GM18858 (cell line): ENCODE results near the gene TMEM106C.

Experiments used
- ATAC-seq: cut with Tn5 transposase; IDR thresholded peaks from one replicate; pipeline ENCODE4 v1.9.1; 2021; ENCODE audit not compliant: unreplicated experiment

The TMEM106C gene, protein sequence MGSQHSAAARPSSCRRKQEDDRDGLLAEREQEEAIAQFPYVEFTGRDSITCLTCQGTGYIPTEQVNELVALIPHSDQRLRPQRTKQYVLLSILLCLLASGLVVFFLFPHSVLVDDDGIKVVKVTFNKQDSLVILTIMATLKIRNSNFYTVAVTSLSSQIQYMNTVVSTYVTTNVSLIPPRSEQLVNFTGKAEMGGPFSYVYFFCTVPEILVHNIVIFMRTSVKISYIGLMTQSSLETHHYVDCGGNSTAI

DNA sequence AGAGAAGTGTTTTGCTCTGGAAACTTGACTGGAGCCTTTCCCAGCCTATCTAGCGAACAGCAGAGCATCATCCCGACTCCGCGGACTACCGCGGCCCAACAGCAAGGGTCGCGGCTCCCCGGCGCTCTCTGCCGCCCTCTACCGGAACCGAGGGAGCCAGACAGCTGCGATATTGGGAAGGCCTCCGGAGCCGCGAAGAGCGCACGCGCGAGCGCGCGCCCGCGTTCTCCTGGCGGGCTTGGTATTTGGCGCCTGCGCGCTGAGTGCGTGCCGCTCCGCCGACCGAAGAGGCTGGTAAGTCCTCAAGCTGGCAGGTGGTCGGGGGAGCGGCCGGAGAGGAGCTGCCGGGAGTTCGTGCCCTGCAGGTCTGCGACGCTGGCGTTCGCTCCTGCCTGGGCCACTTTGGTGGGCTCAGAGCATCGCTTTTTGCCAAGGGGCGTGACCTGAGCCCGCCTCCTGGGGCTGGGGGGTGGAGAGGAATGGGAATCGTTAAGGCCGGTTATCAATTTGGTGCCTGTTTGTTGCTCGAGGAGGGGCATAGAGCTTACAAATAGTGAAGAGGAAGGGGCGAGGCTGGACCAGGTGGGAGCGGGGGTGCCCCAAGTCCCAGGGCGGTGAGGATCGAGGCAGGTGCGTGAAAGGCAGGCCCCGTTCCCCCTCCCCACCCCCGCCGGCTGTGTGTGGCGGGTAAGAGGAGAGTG is at the start of gene TMEM106C:
TSS of gene TMEM106C (plus strand) at position 257 of the 701 bp plus-strand sequence. CDS start 641 bp downstream, outside the sequence.
- peak; percentile 86 for ATAC-seq

DNA sequence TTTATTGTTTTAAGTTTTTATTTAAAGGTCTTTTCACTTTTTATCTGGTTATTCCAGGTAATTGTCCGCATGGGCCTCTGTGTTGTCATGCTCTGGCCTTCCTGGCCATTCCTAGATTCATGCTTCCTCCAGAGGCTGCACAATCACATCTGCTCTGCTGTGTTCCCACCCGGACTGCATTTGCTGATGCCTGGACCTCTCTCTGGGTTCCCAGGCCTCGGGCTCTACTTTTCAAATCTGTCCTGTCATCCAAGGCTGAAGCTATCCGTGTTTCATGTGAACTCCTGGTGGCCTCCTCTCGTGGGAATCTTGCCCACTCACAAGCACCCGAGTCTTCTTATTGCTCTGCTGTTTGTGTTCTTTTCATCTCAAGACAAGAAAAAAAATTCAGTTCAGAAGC is 42.5 kb upstream of the TMEM106C start:
- no peak for ATAC-seq

DNA sequence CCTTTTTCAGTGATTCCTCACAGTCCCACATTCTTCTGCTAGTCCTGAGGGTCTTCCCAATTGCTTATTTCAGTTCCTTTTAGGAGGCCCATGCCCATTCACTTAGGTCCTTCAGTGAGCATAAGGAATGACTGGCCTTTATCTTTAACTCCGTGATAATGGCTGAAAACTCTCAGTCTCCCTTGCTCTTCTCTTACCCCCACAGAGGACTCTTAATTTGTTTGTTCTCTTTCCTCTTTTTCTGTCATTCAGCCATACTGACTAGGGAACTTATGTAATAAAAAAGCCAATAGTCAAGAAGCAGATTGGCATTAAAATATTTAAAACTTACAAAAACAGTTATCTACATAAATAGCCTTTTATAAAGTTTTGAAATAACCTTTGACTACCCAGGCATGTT is 41.5 kb upstream of the TMEM106C start:
- no peak for ATAC-seq

DNA sequence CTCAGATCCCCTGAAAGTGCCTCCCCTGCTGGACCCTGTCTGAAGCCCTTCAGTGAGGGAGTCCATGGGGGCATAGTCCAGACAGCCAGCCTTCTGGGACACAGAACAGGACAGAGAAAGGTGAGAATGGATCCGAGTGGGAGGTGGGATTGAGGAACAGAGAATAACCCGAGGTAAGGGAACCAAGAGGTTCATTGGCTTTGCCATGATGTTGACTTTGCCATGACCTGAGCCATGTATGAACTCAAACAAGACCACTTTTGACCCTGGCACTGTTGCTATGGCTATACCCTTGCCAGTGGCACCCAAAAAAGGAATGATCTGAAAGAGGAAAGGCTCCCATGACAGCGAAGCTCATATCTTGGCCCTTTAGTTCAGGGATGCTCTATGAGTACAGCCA is 36.0 kb upstream of the TMEM106C start:
- ATAC-seq = no peak

DNA sequence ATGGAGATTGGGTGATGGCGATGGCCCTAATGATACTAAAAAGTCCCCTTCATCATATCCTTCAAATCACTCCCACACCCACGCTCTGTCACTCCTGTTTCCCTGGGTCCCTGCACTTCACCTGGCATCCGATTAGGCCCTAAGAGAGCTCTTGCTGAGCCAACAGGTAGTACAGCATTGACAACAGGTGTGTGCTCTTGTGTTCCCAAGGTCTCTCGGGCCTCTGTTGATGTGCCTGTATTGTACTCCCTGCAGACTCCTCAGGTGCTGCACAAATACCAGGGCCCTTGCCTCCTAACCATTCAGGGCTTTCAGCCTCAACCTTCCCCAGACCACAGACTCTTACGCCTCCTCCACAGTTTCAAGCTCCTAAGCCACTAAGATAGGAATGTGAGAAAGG is 32.8 kb upstream of the TMEM106C start:
- no peak for ATAC-seq

DNA sequence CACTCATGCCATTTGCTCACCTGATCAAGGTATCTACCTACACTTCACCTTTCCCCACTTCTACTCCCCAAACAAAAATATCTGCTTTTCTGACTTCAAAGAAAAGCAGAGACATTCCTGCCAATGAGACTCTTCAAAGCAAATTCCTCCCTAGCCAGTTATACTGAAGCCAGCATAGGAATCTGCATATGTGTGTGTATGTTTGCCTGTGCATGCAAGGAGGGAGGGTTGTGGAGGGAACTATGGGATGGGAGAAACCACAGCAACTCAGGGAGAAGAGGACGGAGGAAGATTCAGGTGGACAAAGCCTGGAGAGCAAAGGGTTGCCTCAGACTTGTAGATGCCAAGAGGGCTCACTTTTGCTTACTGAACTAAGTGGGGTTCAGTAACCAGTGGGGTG is 32.2 kb upstream of the TMEM106C start:
- ATAC-seq = no peak

DNA sequence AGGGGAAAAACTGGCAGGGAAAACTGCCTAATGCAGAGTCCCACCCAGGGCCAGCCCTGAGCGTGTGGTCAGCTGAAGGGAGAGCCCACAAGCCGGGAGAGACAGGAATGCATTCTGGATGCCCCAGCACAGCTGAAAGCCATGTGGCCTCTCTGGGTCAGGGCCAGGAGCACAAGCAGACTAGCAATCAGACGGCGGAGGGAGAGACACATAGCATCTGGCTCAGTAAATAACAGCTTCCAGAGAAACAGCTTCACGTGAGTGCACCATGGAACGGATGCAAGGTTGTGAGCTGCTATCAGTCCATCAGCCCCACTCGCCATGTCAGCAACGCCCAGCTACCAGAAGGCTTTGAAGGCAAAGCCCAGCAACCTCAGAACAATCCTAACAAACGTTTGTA is 28.2 kb upstream of the TMEM106C start:
- no peak for ATAC-seq

DNA sequence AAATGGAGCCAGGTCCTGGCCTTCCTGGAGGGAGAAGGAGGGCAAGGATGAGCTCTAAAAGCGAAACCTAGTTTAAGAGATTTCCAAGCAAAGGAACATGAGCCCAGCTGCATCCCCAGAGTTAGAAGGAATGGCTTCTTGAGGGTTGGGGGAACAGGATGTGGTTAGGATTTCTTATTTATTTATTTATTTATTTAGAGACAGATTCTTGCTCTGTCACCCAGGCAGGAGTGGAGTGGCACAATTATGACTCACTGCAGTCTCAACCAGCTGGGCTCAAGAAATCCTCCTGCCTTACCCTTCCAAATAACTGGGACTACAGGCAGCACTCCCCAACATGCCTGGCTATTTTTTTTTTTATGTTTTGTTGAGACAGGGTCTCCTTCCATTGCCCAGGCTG is 25.3 kb upstream of the TMEM106C start:
- no peak for ATAC-seq

DNA sequence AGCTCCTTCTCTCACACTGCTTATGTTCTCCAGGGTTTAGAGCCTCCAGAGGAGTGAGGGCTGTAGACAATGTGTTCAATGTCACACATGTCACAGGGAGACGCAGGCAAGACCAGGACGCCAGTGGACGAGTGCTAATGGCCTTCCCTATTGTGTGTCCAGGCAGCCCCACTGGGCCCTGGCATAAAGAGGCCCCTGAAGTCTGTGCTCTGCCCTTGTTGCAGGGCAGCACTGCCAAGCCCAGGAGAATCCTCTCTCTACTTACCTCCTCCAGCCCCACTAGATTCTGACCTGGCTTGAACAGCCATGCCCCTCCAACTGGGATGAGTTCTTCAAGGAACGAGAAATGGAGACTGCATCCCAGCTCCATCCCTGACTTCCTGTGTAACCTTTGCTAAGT is 24.8 kb upstream of the TMEM106C start:
- ATAC-seq = no peak

DNA sequence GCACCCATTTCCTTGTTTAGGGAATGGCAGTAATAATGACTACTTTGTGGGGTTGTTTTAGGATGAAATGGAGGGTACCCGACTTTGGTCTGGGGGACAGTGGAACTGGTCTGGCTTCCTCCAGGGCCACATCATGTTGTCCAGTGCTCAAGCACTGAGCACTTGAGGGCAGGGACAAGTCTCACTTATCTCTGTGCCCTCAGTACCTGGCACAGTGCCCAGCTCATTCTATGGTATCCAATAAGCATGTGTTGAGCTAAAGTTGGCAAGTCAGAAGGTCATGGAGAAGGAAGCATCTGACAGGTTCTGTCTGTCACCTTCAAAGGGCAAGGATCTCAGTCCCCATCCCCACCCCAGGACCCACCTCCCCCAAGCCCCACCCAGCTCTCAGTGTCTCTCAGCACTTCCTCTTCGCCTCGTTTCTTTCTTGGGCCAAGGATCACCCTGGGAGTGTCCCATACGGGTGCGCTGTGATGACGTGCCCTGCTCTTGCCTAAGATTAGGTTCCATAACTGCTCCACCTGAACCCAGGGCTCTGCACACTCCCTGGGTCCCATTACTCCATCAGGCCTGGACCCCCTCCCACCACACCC is 24.3 kb upstream of the TMEM106C start:
- ATAC-seq = no peak

DNA sequence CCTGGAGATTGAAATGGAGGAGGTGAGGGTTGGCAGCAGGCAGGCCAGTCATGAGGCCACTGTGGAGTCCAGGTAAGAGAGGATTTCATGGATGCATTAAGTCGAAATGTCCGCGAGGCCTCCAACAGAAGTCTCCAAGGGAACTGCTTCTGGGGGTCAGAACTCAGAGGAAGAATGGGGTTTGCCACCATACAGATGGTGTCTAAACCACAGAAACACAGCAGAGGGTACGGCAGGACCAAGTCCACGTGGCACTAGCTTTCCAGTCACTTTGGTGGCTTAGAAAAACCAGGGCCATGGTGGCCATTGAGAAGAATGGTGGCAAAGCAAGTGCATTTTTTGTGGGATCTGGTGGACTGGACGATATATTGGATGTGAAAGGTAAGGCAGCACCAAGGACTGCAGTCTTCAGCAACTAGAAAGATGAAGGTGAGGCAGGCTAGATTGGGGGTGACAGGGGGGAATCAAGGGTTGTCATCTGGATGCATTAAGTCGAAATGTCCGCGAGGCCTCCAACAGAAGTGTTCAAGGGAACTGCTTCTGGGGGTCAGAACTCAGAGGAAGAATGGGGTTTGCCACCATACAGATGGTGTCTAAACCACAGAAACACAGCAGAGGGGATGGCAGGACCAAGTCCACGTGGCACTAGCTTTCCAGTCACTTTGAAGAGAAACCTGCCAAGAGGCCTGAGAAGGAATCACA is 22.5 kb upstream of the TMEM106C start:
- ATAC-seq = no peak

DNA sequence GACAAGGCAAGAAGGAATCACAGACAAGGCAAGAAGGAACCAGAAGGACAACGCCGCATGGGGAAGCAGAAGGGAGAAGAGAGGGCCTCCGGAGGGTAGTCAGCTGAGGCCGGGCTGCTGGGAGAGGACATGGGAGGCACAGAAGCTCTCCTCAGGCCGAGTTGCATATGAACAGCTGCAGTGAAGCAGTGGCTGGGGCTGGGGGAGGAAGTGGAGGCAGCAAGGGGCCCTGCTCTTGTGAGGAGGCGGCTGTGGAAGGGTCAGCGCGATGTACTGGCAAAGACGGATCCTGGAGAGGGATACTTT is 22.0 kb upstream of the TMEM106C start:
- no peak for ATAC-seq

DNA sequence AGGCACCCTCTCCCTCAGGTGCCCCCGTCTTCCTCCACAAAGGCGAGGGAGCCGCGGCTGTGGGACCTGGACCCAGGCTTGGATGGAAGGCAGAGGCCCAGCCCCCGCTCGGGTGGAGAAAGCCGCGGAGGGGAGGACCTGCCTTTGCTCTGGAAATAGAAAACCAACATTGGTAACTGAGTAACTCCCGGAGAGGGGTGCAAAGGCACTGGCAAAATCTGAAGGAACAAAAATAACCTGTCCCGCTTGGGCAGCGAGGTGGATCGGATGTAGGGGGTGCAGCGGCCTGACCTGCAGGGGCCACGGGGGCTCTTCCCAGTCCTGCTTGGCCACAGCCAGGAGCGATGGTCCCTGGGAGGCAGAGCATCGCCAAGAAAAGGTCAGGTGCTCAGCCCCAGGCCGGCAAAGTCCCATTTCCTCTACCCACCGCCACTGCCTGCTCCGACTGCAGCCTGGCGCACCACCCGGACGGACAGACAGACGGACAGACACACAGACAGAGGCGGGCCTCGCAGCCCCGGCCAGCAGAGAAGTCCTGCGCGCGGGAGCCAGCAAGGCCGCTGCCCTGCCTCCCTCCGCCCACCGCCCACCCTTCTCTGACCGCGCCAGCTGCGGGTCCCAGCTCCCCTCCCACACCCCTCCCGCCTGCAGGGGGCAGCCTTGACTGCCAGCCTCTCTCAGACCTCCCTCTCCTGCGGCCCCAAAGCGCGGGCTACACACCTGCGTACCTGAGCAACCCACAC is 21.4 kb upstream of the TMEM106C start:
- no peak for ATAC-seq

DNA sequence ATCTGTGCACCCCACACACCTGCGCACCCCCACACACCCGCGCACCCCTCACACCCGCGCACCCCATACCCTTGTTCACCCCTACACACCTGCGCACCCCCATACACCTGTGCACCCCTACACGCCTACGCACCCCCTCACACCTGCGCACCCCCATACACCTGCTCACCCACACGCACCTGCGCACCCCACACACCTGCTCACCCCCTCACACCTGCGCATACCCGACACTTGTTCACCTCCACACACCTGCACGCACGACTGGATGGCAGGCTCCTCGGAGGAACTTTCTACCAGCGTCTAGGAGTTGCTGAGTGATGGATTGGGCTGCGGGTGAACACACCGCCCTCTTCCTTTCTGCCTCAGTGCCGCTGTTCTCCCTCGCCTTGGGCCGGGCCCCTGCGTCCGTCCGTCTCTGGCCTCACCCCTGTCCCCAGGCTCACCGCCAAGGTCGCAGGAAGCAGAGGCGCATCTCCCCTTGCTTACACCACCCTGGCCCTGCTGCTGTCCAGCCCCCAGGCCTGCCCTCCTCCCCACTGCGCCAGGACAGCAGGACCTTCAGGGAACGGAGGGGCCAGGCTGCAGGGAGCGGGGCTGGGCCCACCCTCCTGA is 20.7 kb upstream of the TMEM106C start:
- no peak for ATAC-seq

DNA sequence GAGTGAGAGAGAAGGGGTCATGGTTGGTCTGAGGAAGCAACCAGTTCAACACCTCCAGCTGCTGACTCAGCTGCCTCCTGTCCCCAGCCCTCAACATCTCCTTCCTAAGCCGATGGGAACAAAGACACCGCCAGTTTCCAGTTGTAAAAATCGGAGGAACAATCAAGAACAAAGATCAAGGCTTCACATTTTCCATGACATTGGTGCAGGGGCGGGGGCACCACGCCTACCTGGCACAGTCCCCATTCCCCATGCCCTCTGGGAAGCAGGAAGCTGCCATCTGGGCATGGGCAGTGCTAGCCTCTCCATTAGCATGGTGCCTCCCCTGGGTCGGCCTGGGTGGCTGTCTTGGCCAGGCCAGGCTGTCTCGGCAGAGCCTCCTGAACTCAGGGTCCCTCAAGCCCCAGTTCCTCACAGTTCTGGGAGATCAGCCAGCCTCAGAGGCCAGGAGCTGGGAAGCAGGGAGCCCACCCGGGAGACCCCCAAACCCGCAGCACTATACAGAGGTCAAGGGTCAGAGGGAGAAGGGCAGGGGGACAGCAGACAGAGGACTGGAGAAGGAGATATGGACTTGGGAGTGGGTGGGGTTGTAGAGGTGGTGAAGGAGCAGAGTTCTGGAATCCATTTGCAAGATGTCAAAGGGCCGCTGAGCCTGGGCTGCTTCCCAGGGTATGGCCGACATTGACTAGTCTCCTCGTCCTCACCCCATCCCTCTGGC is 19.6 kb upstream of the TMEM106C start:
- ATAC-seq = no peak

DNA sequence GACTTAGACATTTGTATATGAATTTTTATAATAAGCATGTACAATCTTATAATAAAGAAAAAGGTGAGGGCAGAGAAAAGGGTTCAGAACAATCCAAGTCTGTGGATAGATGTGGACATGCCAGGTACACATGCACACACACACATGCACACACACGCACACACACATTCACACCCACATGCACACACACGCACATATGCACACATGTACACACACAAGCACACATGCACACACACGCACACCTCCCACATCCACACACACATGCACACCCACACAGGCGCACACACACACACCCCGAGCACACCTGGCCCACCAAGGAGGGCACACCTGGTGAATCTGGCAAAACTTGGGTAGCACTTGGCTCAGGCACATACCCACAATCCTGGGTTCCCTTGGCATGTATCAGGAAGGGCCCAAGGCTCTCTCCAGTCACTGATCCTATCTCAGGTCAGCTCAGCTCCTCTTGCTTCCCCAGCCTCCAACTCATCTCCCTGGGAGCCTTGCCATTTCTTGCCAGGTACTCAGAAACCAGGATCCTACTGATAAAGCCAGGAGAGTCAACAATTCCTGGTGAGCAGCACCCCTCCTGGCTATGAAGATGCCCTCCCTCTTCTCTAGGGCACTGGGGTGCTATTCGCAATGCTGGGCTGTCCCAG is 18.6 kb upstream of the TMEM106C start:
- no peak for ATAC-seq

DNA sequence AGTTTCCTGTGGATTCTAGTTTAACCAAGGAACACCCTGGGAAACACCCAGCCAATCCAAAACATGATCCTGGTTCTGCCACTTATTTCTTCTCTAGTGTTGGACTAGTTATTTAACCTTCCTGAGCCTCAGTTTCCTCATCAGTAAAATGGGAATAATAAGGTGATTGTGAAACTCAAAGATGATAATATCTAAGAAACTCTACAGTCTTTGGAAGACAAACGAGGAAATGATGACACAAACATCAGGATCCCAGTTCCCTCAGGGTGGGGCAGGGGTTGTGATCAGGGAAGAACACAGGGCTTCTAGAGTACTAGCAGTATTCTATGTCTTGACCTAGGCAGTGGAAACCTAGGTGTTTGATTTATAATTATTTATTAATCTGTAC is 18.1 kb upstream of the TMEM106C start:
- no peak for ATAC-seq

DNA sequence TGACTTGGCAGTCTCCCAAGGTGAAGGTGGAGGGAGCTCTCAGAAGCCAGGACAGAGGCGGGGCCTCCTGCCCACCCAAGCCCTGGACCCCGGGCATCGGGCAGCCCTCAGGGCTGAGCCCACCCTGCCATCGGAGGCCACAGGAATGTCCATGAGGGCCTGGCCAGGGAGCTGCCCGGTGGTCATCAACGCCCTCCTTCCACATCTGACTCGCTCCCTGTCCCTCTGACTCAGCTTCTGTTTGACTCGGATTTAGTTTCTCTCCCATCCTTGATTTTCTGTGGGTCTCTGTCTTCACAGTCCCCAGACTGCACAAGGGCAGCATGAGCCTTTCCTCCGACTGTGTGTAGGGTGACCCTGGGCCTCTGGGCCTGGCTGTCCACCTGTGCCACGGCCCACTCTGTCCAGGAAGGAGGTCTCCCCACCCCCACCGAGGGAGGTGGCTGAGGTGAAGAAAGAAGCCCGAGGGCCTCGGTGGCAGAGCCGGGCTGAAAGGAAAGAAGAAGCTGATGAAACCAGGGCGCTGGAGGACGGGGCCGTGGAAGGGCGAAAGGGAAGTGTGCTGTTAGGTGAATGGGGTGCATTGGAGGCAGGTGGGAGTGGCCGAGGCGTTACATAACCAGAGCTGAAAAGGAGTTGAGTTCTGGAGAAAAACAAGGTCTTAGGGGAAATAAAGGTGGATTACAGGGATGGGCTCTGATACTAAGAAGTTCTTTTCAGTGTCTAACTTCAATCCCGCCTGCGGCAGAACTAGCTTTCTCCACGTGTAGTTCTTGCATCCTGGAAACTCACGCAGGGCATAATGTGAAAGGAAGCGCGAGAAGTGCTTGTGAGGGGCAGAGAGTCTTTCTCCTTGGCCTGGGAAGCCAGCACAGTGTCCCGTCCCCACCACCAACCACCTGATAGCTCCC is 16.7 kb upstream of the TMEM106C start:
- no peak for ATAC-seq

DNA sequence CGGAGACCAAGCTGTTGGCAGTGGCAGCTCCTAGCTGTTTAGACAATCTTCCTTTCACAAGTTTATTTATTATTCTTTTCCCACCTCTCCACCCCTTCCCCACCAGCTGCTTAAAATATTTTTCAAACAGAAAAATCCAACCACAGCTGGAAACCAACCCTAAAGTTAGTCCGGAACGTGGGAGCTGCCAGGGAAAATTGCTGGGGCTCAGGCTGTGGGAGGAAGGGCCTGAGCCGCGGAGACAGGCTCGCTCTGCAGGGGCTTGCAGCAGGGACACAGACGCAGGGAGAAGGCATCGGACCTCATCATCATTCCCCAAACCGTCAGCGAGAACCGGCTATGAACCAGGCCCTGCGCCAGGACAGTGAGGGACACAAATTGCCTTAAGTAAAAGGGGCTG is 16.1 kb upstream of the TMEM106C start:
- ATAC-seq = no peak
